IMR-90 (cell line): ENCODE data around the gene GPD1. TPM values are rescaled to one million over a fixed set of nuclear protein-coding genes. Genes with fewer than 3 reads are reported as not detected.

Experiments
- polyA plus RNA-seq, 3 experiments: library from polyadenylated mRNA; depleted of rRNA; stranded (reverse); fragments of >200 nt; gene quantifications; 2 replicates each; pipeline ENCODE4 v1.2.3, GENCODE V29; 2012; ENCODE audit warnings: low replicate concordance in 1 of 3
- total RNA-seq: library from RNA; depleted of rRNA; stranded (reverse); fragments of >200 nt; gene quantifications from 2 replicates; pipeline ENCODE4 v1.2.3, GENCODE V29; 2012
- TF ChIP-seq, protein P1 (sequence below): fragments of 150-350 bp; IDR thresholded peaks from 2 replicates; pipeline ENCODE4 v1.6.1; 2016; ENCODE audit warnings: low read depth, mild to moderate bottlenecking, low read length, moderate library complexity, borderline replicate concordance

The GPD1 gene
- total and polyA plus RNA-seq, 2 of the 4 experiments (the other 2 are of a cell fraction), result 0.05 to 0.18 TPM

DNA sequence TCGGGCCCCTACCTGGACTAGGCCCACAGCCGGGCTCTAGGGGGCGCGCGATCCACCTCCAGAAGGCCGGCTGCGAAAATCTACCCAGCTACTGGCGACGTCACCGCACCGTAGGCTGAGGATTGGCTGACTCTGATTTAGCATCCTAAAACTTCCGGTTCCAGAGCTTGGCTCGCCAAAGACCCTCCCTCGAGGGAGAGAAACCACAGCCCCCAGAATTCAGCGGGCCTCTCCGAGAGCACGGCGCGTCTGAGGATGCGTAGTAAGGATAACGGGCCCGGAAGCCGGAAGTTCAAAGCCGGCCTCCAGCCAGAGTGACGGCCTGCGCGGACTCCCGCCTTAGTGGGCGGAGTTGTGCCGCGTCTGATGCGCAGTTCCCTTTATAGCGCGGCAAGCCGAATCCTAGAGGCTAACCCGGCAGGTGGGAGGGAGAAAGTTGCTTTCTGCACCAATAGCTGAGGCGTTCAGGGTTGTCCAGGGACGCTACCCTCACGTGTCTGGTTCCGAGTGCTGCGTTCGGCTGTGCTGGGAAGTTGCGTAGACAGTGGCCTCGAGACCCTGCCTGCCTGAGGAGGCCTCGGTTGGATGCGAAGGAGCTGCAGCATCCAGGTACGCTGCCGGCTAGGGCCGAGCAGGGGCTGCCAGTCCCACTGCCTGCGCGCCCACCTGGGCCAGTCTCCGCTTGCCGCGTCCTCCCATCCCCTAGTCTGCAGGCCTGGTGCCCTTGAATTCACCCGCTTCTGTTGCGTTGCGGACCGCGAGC is 8.1 kb downstream of the GPD1 start, which contains the start of gene COX14 (continued):
- TF ChIP-seq, protein P1, sequence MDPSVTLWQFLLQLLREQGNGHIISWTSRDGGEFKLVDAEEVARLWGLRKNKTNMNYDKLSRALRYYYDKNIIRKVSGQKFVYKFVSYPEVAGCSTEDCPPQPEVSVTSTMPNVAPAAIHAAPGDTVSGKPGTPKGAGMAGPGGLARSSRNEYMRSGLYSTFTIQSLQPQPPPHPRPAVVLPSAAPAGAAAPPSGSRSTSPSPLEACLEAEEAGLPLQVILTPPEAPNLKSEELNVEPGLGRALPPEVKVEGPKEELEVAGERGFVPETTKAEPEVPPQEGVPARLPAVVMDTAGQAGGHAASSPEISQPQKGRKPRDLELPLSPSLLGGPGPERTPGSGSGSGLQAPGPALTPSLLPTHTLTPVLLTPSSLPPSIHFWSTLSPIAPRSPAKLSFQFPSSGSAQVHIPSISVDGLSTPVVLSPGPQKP, result no peak
